Pancreas (tissue), 10 donors: Measurements from ENCODE around the gene MED31. TPM values are rescaled to one million over a fixed set of nuclear protein-coding genes. Genes with fewer than 3 reads are reported as not detected.

Source experiments
- ATAC-seq, 4 donors: fragments of 200-7000 bp; cut with Tn5 transposase; one replicate each; pipeline versions ENCODE4 v1.8.0 to v1.9.1; 2020; ENCODE audit warnings: mild to moderate bottlenecking in 4 of 4, moderate library complexity in 4 of 4
- DNase-seq, 6 donors: peaks; one replicate each; pipeline ENCODE4 v3.0.0-alpha.2; 2020
- FAIRE-seq: peaks from 2 replicates; lab custom pipeline; 2012; peaks lifted over from hg19 to GRCh38; lab: Jason Lieb, UNC
- H3K27ac ChIP-seq, 4 donors: fragments of 200-600 bp; sonication (generic); 1 replicate in 3 of 4; 2 replicates in 1 of 4; pipeline versions ENCODE4 v1.5.0 to v1.8.0; 2020
- H3K27me3 ChIP-seq, 4 donors: fragments of 200-600 bp; one replicate each; pipeline ENCODE4 v1.8.0; 2021
- H3K36me3 ChIP-seq, 3 donors: fragments of 200-600 bp; sonication (generic) in 1 of 3; one replicate each; pipeline versions ENCODE4 v1.5.0 to v1.8.0; 2020 to 2021
- H3K4me1 ChIP-seq, 3 donors: fragments of 200-600 bp; one replicate each; pipeline ENCODE4 v1.8.0; 2021
- H3K4me3 ChIP-seq, 4 donors: fragments of 200-600 bp; sonication (generic) in 2 of 4; one replicate each; pipeline versions ENCODE4 v1.5.0 to v1.8.0; 2020 to 2021
- H3K9me3 ChIP-seq, 4 donors: fragments of 200-600 bp; one replicate each; pipeline ENCODE4 v1.8.0; 2021
- WGBS, 2 donors: extraction: QIAGEN DNeasy Blood & Tissue Kit; methylation state at CpG; one replicate each; pipeline ENCODE4 v1.1.7; 2013; 5-methylcytosine and 5-hydroxymethylcytosine counted together
- intact Hi-C, 3 donors: fragments of 100-400 bp; cut with DNase I; formaldehyde crosslinking; loops; one replicate each; pipeline versions ENCODE4 v1.11.1 to v1.14.2; 2022
- polyA plus RNA-seq, 2 donors: library from polyadenylated mRNA; stranded (reverse); fragments of 200-250 nt; gene quantifications; one replicate each; pipeline ENCODE4 v1.2.3, GENCODE V29; 2013
- total RNA-seq, 6 donors: library from RNA; stranded (reverse); fragmentation: NEBNext Ultra II Directional in 4 of 6; extraction: Animal tissue kit (Norgen Biotek cat#: 25700) in 4 of 6; gene quantifications; one replicate each; pipeline versions ENCODE4 v1.2.1 to v1.2.4, GENCODE V29; 2021 to 2023
- TF ChIP-seq, protein P1 (sequence below), 4 donors: fragments of 200-600 bp; sonication (generic) in 3 of 4; IDR thresholded peaks; one replicate each; pipeline versions ENCODE4 v1.5.0 to v1.8.0; 2021; ENCODE audit warnings: antibody characterized with exemption in 4 of 4
- donor health status: healthy with polysubstance abuse.
- donor health status: DM: no; HTN: no; CAD: no; lungs with moderate emphysema.
- donor health status: DM: no; HTN: no; CAD: no.
- donor health status: control.
- donor health status: control.
- donor health status: Bipolar disorder and iron deficiency.
- donor health status: DM: yes; HTN: yes; CAD: no.
- donor health status: DM: no; HTN: no; CAD: no.
- donor health status: DM: no; HTN: no; CAD: no.
- donor health status: DM: yes; HTN: yes; CAD: no.

Gene MED31
- total and polyA plus RNA-seq, 8 donors = 2.2 to 14.5 (median 6.4) TPM

DNA sequence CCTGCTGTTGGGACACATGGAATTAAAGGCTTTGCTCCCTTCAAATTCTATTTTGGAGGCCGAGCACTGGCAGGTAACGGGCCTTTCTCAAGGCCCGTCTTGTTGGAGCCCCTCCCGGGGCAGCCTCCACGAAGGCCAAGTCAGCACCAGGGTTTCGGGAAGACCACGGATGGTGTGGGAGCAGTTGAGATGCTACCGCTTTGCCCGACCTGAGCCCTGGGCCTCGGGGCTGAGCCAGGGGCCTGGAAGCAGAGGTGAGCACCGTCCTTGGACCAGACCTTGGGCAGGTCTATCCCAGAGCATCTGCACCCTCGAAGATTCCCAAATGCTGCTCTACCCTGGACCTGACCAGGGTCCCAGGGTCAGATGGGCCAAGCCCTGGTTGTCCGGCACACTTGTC is 23.2 kb upstream of the MED31 start:
- intact Hi-C loops = no loop called here
- DNase-seq = no peak
- no peak for ATAC-seq

DNA sequence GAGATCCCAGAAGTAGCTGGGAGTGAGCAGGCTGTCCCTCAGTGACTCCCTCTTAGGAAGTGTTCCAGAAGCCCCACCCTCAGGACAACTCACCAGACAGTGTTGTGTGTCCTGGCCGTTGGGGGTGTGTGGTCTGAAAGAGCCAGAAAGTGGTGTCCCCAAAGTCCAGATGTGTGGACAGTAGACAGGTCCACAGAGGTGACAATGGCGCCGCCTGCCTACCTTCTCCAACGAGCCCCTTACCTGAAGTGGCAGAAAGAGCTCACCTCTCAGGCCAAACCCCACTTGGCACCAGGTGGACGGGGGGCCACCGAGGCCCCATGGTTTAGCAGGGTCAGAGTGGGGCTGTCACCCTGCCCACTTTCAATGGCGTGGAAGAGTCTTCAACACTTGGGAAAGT is 20.0 kb upstream of the MED31 start:
- FAIRE-seq (no peak), ATAC-seq (no peak)

More for the DNA sequence above, 23.2 kb upstream of the MED31 start:
- Histone ChIP-seq H3K4me3 (no peak overlapping the region), H3K27ac (no peak overlapping the region), H3K4me1 (no peaks in the 10 kb centered on the region), H3K9me3 (no peaks in the 10 kb centered on the region), H3K27me3 (no peaks in the 10 kb centered on the region), H3K36me3 (no peaks in the 10 kb centered on the region)
- WGBS, 2 donors = 89 to 95% methylated on average over 13 of the region's 13 CpGs
- TF ChIP-seq, protein P1, sequence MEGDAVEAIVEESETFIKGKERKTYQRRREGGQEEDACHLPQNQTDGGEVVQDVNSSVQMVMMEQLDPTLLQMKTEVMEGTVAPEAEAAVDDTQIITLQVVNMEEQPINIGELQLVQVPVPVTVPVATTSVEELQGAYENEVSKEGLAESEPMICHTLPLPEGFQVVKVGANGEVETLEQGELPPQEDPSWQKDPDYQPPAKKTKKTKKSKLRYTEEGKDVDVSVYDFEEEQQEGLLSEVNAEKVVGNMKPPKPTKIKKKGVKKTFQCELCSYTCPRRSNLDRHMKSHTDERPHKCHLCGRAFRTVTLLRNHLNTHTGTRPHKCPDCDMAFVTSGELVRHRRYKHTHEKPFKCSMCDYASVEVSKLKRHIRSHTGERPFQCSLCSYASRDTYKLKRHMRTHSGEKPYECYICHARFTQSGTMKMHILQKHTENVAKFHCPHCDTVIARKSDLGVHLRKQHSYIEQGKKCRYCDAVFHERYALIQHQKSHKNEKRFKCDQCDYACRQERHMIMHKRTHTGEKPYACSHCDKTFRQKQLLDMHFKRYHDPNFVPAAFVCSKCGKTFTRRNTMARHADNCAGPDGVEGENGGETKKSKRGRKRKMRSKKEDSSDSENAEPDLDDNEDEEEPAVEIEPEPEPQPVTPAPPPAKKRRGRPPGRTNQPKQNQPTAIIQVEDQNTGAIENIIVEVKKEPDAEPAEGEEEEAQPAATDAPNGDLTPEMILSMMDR (IDR thresholded peaks at IDR 0.05) = no peak
- FAIRE-seq = no peak

DNA sequence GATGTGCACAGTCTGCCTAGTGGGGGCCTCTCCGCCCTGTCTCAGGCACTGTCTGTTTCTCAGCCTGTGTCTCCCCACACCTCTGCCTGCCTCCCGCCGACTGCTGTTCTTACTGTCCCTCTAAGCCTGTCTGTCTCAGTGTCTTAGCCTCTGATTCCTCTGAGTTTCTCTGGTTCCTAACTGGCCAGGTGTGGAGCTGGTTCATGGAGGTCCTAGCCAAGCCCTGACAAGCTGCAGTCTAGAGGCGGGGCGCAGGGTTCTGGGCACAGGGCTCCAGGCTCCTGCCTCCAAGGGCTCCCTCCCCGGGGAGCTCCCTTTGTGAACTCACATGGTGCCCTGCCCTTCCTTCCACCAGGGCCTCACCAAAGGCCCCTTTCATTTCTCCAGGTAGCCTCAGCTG is 19.6 kb upstream of the MED31 start:
- WGBS, 2 donors = 76 to 82% methylated on average over 6 of the region's 6 CpGs
- DNase-seq (no peak), FAIRE-seq (no peak), ATAC-seq (no peak)
- Histone ChIP-seq H3K36me3 (no peaks in the 10 kb centered on the region), H3K27ac (no peak overlapping the region), H3K4me1 (peaks cover 0 to 5% (median 0%) of the 10 kb centered on the region in 3 donors), H3K4me3 (no peak overlapping the region), H3K9me3 (no peaks in the 10 kb centered on the region), H3K27me3 (no peaks in the 10 kb centered on the region)
- TF ChIP-seq, protein P1 (IDR thresholded peaks at IDR 0.05) = no peak
- intact Hi-C loops = no loop called here

More for the DNA sequence above, 20.0 kb upstream of the MED31 start:
- WGBS, 2 donors = 81 to 82% methylated on average over 7 of the region's 7 CpGs
- no peak for DNase-seq
- Histone ChIP-seq H3K4me3 (no peak overlapping the region), H3K36me3 (no peaks in the 10 kb centered on the region), H3K27me3 (no peaks in the 10 kb centered on the region), H3K27ac (no peak overlapping the region), H3K4me1 (peaks cover 0 to 1% (median 0%) of the 10 kb centered on the region in 3 donors), H3K9me3 (no peaks in the 10 kb centered on the region)
- intact Hi-C loops = no loop called here
- TF ChIP-seq, protein P1 (IDR thresholded peaks at IDR 0.05) = no peak

DNA sequence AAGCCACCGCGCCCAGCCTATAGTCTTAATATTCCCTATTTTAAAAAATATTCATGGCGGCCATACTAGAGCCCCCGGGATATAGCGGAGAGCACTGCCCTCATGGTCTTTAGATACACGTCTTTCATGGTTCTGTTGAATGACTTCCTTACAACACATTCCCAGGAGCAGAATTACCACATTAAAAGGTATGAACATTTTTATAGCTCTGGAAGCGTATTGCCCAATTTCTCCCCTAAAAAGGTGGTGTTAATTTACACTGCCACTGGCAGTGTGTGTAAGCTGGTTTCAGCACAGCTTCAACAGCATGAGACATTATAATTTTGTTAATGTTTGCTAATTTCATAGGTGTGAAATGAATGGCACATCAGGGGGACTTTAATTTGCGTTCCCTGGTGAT is 19.2 kb upstream of the MED31 start:
- peaks cover 0 to 5% (median 0%) of the 10 kb centered on the region in 3 donors for H3K4me1 ChIP-seq
- no peak overlapping the region for H3K4me3 ChIP-seq
- intact Hi-C loops = no loop called here
- H3K9me3 ChIP-seq = no peaks in the 10 kb centered on the region
- no peak overlapping the region for H3K27ac ChIP-seq
- WGBS, 2 donors = 91 to 96% methylated on average over 8 of the region's 8 CpGs
- ATAC-seq = no peak
- no peak for FAIRE-seq
- DNase-seq = no peak
- no peaks in the 10 kb centered on the region for H3K36me3 ChIP-seq
- H3K27me3 ChIP-seq = no peaks in the 10 kb centered on the region
- TF ChIP-seq, protein P1 (IDR thresholded peaks at IDR 0.05) = no peak

DNA sequence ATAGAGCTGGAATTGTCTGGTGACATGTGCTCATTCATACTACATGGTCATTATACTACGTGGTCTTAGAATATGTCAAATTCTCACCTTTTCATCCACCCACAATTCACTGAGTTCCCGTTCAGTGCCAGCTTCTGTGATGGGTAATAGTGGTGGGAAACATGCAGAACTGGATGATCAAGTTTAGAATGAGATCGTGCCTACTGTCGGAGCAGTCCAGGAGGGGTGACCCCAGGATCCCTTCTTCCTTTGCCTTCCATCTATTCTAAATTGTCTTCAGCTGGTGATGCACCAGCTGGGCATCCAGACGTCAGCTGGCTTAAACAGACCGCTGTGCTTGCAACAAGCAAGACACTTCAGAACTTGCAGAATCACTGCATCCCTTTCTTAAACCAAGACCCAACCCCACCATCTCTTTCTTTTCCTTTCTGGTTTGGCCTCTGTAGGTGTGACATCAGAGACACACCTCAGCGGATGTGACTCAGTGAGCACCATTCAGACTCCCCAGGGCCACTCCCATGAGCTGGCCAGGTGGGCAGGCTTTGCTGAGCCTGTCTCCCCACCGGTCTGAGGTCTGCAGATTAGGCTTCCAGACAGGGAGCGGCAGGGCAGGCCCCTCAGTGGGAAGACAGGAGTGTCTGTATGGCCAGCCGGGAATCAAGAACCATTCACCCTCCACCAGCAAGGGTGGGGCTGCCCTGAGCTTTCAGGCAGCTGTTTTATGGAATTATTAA is 18.2 kb upstream of the MED31 start:
- Histone ChIP-seq H3K36me3 (no peaks in the 10 kb centered on the region), H3K27ac (no peak overlapping the region), H3K4me3 (no peak overlapping the region), H3K4me1 (peaks cover 0 to 5% (median 0%) of the 10 kb centered on the region in 3 donors), H3K27me3 (no peaks in the 10 kb centered on the region), H3K9me3 (no peaks in the 10 kb centered on the region)
- DNase-seq (no peak), ATAC-seq (no peak), FAIRE-seq (no peak)
- 75 to 77% methylated on average over 10 of the region's 10 CpGs for WGBS, 2 donors
- intact Hi-C loops = loop anchor here in 2 of 3 donors (10.0 kb wide), 2 partner anchors 175 to 335 kb away; no protein-coding TSS in a partner anchor
- TF ChIP-seq, protein P1 (IDR thresholded peaks at IDR 0.05) = no peak
